Suprapubic skin (tissue), 4 donors: ENCODE results near the gene MSANTD3. TPM values are rescaled to one million over a fixed set of nuclear protein-coding genes. Genes with fewer than 3 reads are reported as not detected.
"Not testable (repeated sequence)": the region's sequence is repeated elsewhere in the genome, so short reads cannot be mapped to it uniquely, and the experiment has no call there.

Experiments used
- DNase-seq, 2 donors: peaks; one replicate each; pipeline ENCODE4 v3.0.0-alpha.2; 2019; ENCODE audit warnings: low spot score in 2 of 2
- H3K27ac ChIP-seq: fragments of 200-600 bp; sonication (generic); one replicate; pipeline ENCODE4 v1.5.1; 2019
- H3K27me3 ChIP-seq: fragments of 200-600 bp; sonication (generic); one replicate; pipeline ENCODE4 v1.5.1; 2019
- H3K36me3 ChIP-seq: fragments of 200-600 bp; sonication (generic); one replicate; pipeline ENCODE4 v1.5.1; 2019
- H3K4me1 ChIP-seq: fragments of 200-600 bp; sonication (generic); one replicate; pipeline ENCODE4 v1.5.1; 2019
- H3K4me3 ChIP-seq: fragments of 200-600 bp; sonication (generic); one replicate; pipeline ENCODE4 v1.5.1; 2019; ENCODE audit warnings: mild to moderate bottlenecking
- H3K9me3 ChIP-seq: fragments of 200-600 bp; sonication (generic); one replicate; pipeline ENCODE4 v1.5.1; 2019
- EP300 ChIP-seq: sonication (generic); formaldehyde crosslinking; IDR thresholded peaks from one replicate; pipeline ENCODE4 v1.6.1; 2017; ENCODE audit warnings: antibody characterized with exemption
- POLR2A ChIP-seq, 2 donors: fragments of 450-650 bp; IDR thresholded peaks; one replicate each; pipeline ENCODE4 v1.6.1; 2017; ENCODE audit warnings: antibody characterized with exemption in 2 of 2, mild to moderate bottlenecking in 2 of 2, moderate library complexity in 2 of 2
- POLR2AphosphoS5 ChIP-seq, 3 donors: sonication (generic); formaldehyde crosslinking; IDR thresholded peaks; one replicate each; pipeline ENCODE4 v1.6.1; 2017; ENCODE audit warnings: antibody characterized with exemption in 3 of 3
- WGBS: methylation state at CpG from one replicate; pipeline ENCODE4 v1.1.5; 2018; 5-methylcytosine and 5-hydroxymethylcytosine counted together
- total RNA-seq, 4 donors: library from RNA; depleted of rRNA; stranded (reverse); fragments of >200 nt; gene quantifications; one replicate each; pipeline ENCODE4 v1.1.0, GENCODE V29; 2016
- TF ChIP-seq, protein P1 (sequence below), 2 donors: fragments of 200-600 bp in 1 of 2; fragments of 450-650 bp in 1 of 2; sonication (generic) in 1 of 2; IDR thresholded peaks; one replicate each; pipeline ENCODE4 v1.5.1; 2016 to 2019; ENCODE audit warnings: antibody characterized with exemption in 2 of 2, mild to moderate bottlenecking in 1 of 2, moderate library complexity in 1 of 2

MSANTD3 gene
- total RNA-seq, 4 donors from 2014 or later = 10.0 to 14.5 (median 12.2) TPM

DNA sequence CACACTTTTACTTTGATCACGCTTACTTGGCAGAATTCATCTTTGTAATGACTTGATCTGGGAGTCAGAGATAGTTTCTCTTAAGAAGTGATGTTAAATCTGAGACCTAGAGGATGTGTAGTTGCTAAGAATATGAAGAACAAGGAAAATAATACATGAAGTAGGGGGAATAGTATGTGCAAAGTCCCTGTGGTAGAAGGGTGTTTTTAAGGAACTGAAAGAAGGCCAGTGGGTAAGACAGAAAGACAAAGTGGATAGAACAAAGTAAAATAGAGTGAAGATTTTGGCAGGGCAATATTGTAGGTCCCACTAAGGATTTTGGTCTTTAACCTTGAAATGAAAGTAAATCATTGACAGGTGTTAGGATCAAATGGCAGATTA lies 17.8 kb upstream of the MSANTD3 start:
- Histone ChIP-seq H3K27ac (no peak overlapping the region), H3K4me3 (no peak overlapping the region), H3K9me3 (no peaks in the 10 kb centered on the region), H3K27me3 (peaks cover 3% of the 10 kb centered on the region), H3K4me1 (peaks cover 12% of the 10 kb centered on the region), H3K36me3 (no peaks in the 10 kb centered on the region)
- TF ChIP-seq EP300 (no peak), POLR2AphosphoS5 (IDR thresholded peaks at IDR 0.05) (no peak), POLR2A (IDR thresholded peaks at IDR 0.05) (no peak)
- TF ChIP-seq, protein P1, sequence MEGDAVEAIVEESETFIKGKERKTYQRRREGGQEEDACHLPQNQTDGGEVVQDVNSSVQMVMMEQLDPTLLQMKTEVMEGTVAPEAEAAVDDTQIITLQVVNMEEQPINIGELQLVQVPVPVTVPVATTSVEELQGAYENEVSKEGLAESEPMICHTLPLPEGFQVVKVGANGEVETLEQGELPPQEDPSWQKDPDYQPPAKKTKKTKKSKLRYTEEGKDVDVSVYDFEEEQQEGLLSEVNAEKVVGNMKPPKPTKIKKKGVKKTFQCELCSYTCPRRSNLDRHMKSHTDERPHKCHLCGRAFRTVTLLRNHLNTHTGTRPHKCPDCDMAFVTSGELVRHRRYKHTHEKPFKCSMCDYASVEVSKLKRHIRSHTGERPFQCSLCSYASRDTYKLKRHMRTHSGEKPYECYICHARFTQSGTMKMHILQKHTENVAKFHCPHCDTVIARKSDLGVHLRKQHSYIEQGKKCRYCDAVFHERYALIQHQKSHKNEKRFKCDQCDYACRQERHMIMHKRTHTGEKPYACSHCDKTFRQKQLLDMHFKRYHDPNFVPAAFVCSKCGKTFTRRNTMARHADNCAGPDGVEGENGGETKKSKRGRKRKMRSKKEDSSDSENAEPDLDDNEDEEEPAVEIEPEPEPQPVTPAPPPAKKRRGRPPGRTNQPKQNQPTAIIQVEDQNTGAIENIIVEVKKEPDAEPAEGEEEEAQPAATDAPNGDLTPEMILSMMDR (IDR thresholded peaks at IDR 0.05) = no peak
- 89% methylated on average over 1 of the region's 1 CpG for WGBS
- DNase-seq = no peak

GRCh38 chr9:100411472-100412283 lies 15.3 kb upstream of the MSANTD3 start:
- Histone ChIP-seq H3K27me3 (peaks cover 13% of the 10 kb centered on the region), H3K27ac (no peak overlapping the region)
- 12% methylated on average over 36 of the region's 38 CpGs for WGBS

GRCh38 chr9:100413839-100414420 lies 13.0 kb upstream of the MSANTD3 start:
- DNase-seq = no peak
- 91% methylated on average over 5 of the region's 5 CpGs for WGBS

More at GRCh38 chr9:100411472-100412283, 15.3 kb upstream of the MSANTD3 start:
- TF ChIP-seq EP300 (no peak), POLR2A (IDR thresholded peaks at IDR 0.05) (no peak), POLR2AphosphoS5 (IDR thresholded peaks at IDR 0.05) (no peak)
- TF ChIP-seq, protein P1 (IDR thresholded peaks at IDR 0.05) = no peak
- Histone ChIP-seq H3K4me3 (peak overlapping the region; percentile 47), H3K36me3 (no peaks in the 10 kb centered on the region), H3K4me1 (peaks cover 12% of the 10 kb centered on the region), H3K9me3 (no peaks in the 10 kb centered on the region)
- DNase-seq = peak; percentile 90 to 92

GRCh38 chr9:100417815-100418214 lies 9.1 kb upstream of the MSANTD3 start:
- TF ChIP-seq EP300 (no peak), POLR2A (IDR thresholded peaks at IDR 0.05) (no peak), POLR2AphosphoS5 (IDR thresholded peaks at IDR 0.05) (no peak)
- TF ChIP-seq, protein P1 (IDR thresholded peaks at IDR 0.05) = no peak
- 60% methylated on average over 4 of the region's 4 CpGs for WGBS

More at GRCh38 chr9:100413839-100414420, 13.0 kb upstream of the MSANTD3 start:
- no peak for TF ChIP-seq EP300
- TF ChIP-seq POLR2A (IDR thresholded peaks at IDR 0.05) = no peak
- no peak for TF ChIP-seq POLR2AphosphoS5 (IDR thresholded peaks at IDR 0.05)
- TF ChIP-seq, protein P1 (IDR thresholded peaks at IDR 0.05) = no peak
- peaks cover 12% of the 10 kb centered on the region for H3K4me1 ChIP-seq
- no peak overlapping the region for H3K27ac ChIP-seq
- peaks cover 19% of the 10 kb centered on the region for H3K27me3 ChIP-seq
- H3K36me3 ChIP-seq = no peaks in the 10 kb centered on the region
- no peaks in the 10 kb centered on the region for H3K9me3 ChIP-seq
- H3K4me3 ChIP-seq = no peak overlapping the region

DNA sequence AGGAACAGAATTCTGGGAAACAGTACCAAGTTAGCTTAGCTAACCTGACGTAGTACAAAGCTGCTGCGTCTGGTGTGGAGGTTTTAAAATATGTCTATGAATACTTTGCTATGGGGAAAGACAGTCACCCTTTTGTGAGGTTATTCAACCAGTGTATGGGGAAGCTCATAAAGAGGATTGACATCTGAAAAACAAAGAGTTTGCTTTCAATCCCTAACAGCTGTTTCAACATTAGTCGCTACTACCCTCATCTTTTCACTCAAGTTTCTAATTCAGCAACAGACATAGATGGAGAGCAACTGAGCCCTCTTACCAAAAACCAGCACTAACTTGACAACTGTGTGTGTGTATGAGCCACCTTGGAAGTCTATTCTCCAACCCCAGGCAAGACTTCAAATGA lies 7.8 kb upstream of the MSANTD3 start:
- H3K4me3 ChIP-seq = no peak overlapping the region
- WGBS = 88% methylated on average over 3 of the region's 3 CpGs
- no peak for DNase-seq
- H3K4me1 ChIP-seq = no peaks in the 10 kb centered on the region
- no peaks in the 10 kb centered on the region for H3K36me3 ChIP-seq
- peaks cover 24% of the 10 kb centered on the region for H3K27me3 ChIP-seq
- TF ChIP-seq, protein P1 (IDR thresholded peaks at IDR 0.05) = no peak
- TF ChIP-seq POLR2A (IDR thresholded peaks at IDR 0.05) = no peak
- no peak for TF ChIP-seq POLR2AphosphoS5 (IDR thresholded peaks at IDR 0.05)
- TF ChIP-seq EP300 = no peak
- H3K9me3 ChIP-seq = no peaks in the 10 kb centered on the region
- no peak overlapping the region for H3K27ac ChIP-seq

More at GRCh38 chr9:100417815-100418214, 9.1 kb upstream of the MSANTD3 start:
- no peak for DNase-seq
- Histone ChIP-seq H3K27ac (no peak overlapping the region), H3K4me3 (no peak overlapping the region), H3K27me3 (peaks cover 24% of the 10 kb centered on the region), H3K4me1 (no peaks in the 10 kb centered on the region), H3K36me3 (no peaks in the 10 kb centered on the region), H3K9me3 (no peaks in the 10 kb centered on the region)

DNA sequence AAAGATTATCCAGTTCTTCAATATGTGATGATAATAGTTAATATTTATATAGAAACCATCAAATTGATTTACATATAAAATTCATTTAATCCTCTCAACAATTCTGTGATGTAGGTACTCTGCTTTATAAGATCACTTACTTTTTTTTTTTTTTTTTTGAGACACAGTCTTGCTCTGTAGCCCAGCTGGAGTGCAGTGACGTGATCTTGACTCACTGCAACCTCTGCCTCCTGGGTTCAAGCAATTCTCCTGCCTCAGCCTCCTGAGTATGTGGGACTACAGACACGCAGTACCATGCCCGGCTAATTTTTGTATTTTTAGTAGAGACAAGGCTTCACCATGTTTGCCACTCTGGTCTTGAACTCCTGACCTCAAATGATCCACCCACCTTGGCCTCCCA lies 5.8 kb upstream of the MSANTD3 start:
- H3K4me1 ChIP-seq, DNase-seq, H3K4me3 ChIP-seq, H3K9me3 ChIP-seq, H3K27ac ChIP-seq, H3K36me3 ChIP-seq: not testable (repeated sequence)
- peaks cover 15% of the 10 kb centered on the region for H3K27me3 ChIP-seq
- 92% methylated on average over 3 of the region's 3 CpGs for WGBS
